SK-N-SH (cell line): ENCODE data around the gene ZNF529. TPM values are rescaled to one million over a fixed set of nuclear protein-coding genes. Genes with fewer than 3 reads are reported as not detected.
A peak's percentile ranks its signal among the peaks of the same experiment; 100 is the strongest.

ENCODE experiments used
- CTCF ChIA-PET: fragments of 300-600, 350-600 bp; formaldehyde crosslinking; extraction: SDS; loops from one replicate; lab custom pipeline; 2021; lab: Yijun Ruan, JAX
- POLR2A ChIA-PET: fragments of 350-600 bp; sonication (Branson Sonifier 250); formaldehyde crosslinking; extraction: SDS; loops from one replicate; lab custom pipeline; 2020; ENCODE audit warnings: antibody characterized with exemption, inconsistent platforms; lab: Yijun Ruan, JAX
- DNase-seq: peaks from one replicate; pipeline ENCODE4 v3.0.0; 2012
- H2AFZ ChIP-seq: fragments of 200-600 bp; sonication (generic); 2 replicates; pipeline ENCODE4 v1.8.1; 2016; ENCODE audit warnings: antibody characterized with exemption, mild to moderate bottlenecking, low read depth
- H3F3A ChIP-seq: fragments of 200-600 bp; sonication (generic); replicated peaks from 2 replicates; pipeline ENCODE3; 2016; ENCODE audit warnings: antibody characterized with exemption, mild to moderate bottlenecking; ENCODE audit not compliant: insufficient read depth
- H3K27ac ChIP-seq, 2 experiments: fragments of 200-500 bp in 1 of 2; fragments of 200-600 bp in 1 of 2; sonication (Bioruptor generic) in 1 of 2; sonication (generic), shearing (Covaris generic) in 1 of 2; 2 replicates each; pipeline versions ENCODE4 v1.5.1 to v1.6.1; 2014 to 2016; ENCODE audit warnings: low read depth in 2 of 2, inconsistent platforms in 1 of 2, low read length in 1 of 2, mild to moderate bottlenecking in 1 of 2, mixed read lengths in 1 of 2
- H3K27me3 ChIP-seq: fragments of 200-600 bp; sonication (generic), shearing (Covaris generic); 2 replicates; pipeline ENCODE4 v1.6.1; 2016; ENCODE audit warnings: mixed run types; ENCODE audit not compliant: insufficient read depth
- H3K36me3 ChIP-seq, 2 experiments: fragments of 200-500 bp in 1 of 2; fragments of 200-600 bp in 1 of 2; sonication (Bioruptor generic) in 1 of 2; sonication (generic) in 1 of 2; replicated peaks in 1 of 2; 2 replicates each; pipeline versions ENCODE3 to v1.5.1; 2014 to 2016; ENCODE audit warnings: low read length in 1 of 2, mild to moderate bottlenecking in 1 of 2; ENCODE audit not compliant: insufficient read depth in 2 of 2, control insufficient read depth in 1 of 2
- H3K4me1 ChIP-seq, 2 experiments: fragments of 200-500 bp in 1 of 2; fragments of 200-600 bp in 1 of 2; sonication (Bioruptor generic) in 1 of 2; sonication (generic), shearing (Covaris generic) in 1 of 2; 2 replicates each; pipeline versions ENCODE4 v1.5.1 to v1.6.1; 2014 to 2016; ENCODE audit warnings: low read depth in 1 of 2, low read length in 1 of 2, mixed run types in 1 of 2; ENCODE audit not compliant: insufficient read depth in 2 of 2, control insufficient read depth in 1 of 2
- H3K4me2 ChIP-seq: fragments of 200-600 bp; sonication (generic), shearing (Covaris generic); 2 replicates; pipeline ENCODE4 v1.6.1; 2017; ENCODE audit warnings: mixed run types
- H3K4me3 ChIP-seq, 2 experiments: fragments of 200-500 bp in 1 of 2; fragments of 200-600 bp in 1 of 2; sonication (Bioruptor generic) in 1 of 2; sonication (generic), shearing (Covaris generic) in 1 of 2; 2 replicates each; pipeline versions ENCODE4 v1.5.1 to v1.8.1; 2014 to 2016; ENCODE audit warnings: low read depth in 2 of 2, inconsistent platforms in 1 of 2, low read length in 1 of 2, mild to moderate bottlenecking in 1 of 2, mixed read lengths in 1 of 2, moderate library complexity in 1 of 2
- H3K79me2 ChIP-seq: fragments of 200-600 bp; sonication (generic); 2 replicates; pipeline ENCODE4 v1.8.1; 2017; ENCODE audit warnings: mild to moderate bottlenecking; ENCODE audit not compliant: insufficient read depth
- H3K9ac ChIP-seq: fragments of 200-600 bp; sonication (generic); 2 replicates; pipeline ENCODE4 v1.6.1; 2017; ENCODE audit warnings: mixed run types
- H3K9me2 ChIP-seq: fragments of 200-600 bp; sonication (generic); 2 replicates; pipeline ENCODE4 v1.6.1; 2017; ENCODE audit warnings: mixed run types
- H3K9me3 ChIP-seq: fragments of 200-600 bp; sonication (generic); 2 replicates; pipeline ENCODE4 v1.6.1; 2017; ENCODE audit warnings: mixed run types, mild to moderate bottlenecking, moderate library complexity
- H4K20me1 ChIP-seq: fragments of 200-600 bp; sonication (generic); 2 replicates; pipeline ENCODE4 v1.6.1; 2017; ENCODE audit warnings: mild to moderate bottlenecking, mixed run types; ENCODE audit not compliant: insufficient read depth
- CHD2 ChIP-seq: fragments of 150-350 bp; IDR thresholded peaks from 2 replicates; pipeline ENCODE4 v1.6.1; 2018; ENCODE audit warnings: low read length; ENCODE audit not compliant: partially characterized antibody
- EZH2phosphoT487 ChIP-seq: fragments of 200-600 bp; sonication (generic); IDR thresholded peaks from 2 replicates; pipeline ENCODE4 v1.6.1; 2017; ENCODE audit warnings: low read depth, mixed run types, mild to moderate bottlenecking, antibody characterized with exemption, moderate library complexity, borderline replicate concordance
- FOSL2 ChIP-seq: IDR thresholded peaks from 2 replicates; pipeline ENCODE4 v1.4.0; 2012; ENCODE audit warnings: low read depth, mild to moderate bottlenecking, moderate library complexity, borderline replicate concordance
- FOXJ3 ChIP-seq: sonication (generic); formaldehyde crosslinking; IDR thresholded peaks from 2 replicates; pipeline ENCODE4 v1.5.1; 2020; ENCODE audit warnings: mild to moderate bottlenecking, missing genetic modification reagents
- FOXM1 ChIP-seq: IDR thresholded peaks from 2 replicates; pipeline ENCODE4 v1.4.0; 2012; ENCODE audit warnings: low read depth, mild to moderate bottlenecking
- GABPA ChIP-seq: IDR thresholded peaks from 2 replicates; pipeline ENCODE4 v1.4.0; 2012; ENCODE audit warnings: low read depth, mild to moderate bottlenecking
- MXI1 ChIP-seq: IDR thresholded peaks from 2 replicates; pipeline ENCODE4 v1.6.1; 2012; ENCODE audit warnings: mild to moderate bottlenecking, low read depth, low read length, improper control_type of control experiment
- POLR2AphosphoS5 ChIP-seq: IDR thresholded peaks from 2 replicates; pipeline ENCODE4 v1.6.1; 2012; ENCODE audit warnings: low read depth, low read length
- RCOR1 ChIP-seq: fragments of 150-350 bp; IDR thresholded peaks from 2 replicates; pipeline ENCODE4 v1.6.1; 2017; ENCODE audit warnings: antibody characterized with exemption, low read length
- SMC3 ChIP-seq: IDR thresholded peaks from 2 replicates; pipeline ENCODE4 v1.6.1; 2012; ENCODE audit warnings: low read depth, low read length, improper control_type of control experiment
- TAF1 ChIP-seq: IDR thresholded peaks from 2 replicates; pipeline ENCODE4 v1.6.1; 2012; ENCODE audit warnings: low read depth, mild to moderate bottlenecking, low read length, moderate library complexity, borderline replicate concordance
- YY1 ChIP-seq: IDR thresholded peaks from 2 replicates; pipeline ENCODE4 v1.4.0; 2012; ENCODE audit warnings: low read depth, mild to moderate bottlenecking
- WGBS: methylation state at CpG from one replicate; pipeline ENCODE4 v1.1.6; 2017; ENCODE audit warnings: low lambda C conversion rate; 5-methylcytosine and 5-hydroxymethylcytosine counted together
- polyA plus RNA-seq, 3 experiments: library from polyadenylated mRNA; depleted of rRNA; stranded (reverse); fragments of >200 nt; gene quantifications; 2 replicates each; pipeline ENCODE4 v1.2.3, GENCODE V29; 2012
- TF ChIP-seq, protein P1 (sequence below): IDR thresholded peaks from 2 replicates; pipeline ENCODE4 v1.4.0; 2012; ENCODE audit warnings: low read depth
- TF ChIP-seq, protein P2 (sequence below): IDR thresholded peaks from 2 replicates; pipeline ENCODE4 v1.4.0; 2012; ENCODE audit warnings: low read depth, borderline replicate concordance

Gene ZNF529
- polyA plus RNA-seq, 1 of the 3 experiments (the other 2 are of a cell fraction): 5.6 TPM

- H3K27ac ChIP-seq: peak overlapping the region; percentile 71 to 79; a peak in 3 of 4 replicates
- no peak for DNase-seq
- H3K9me3 ChIP-seq: no peaks in the 10 kb centered on the region
- CTCF ChIA-PET: no interaction called here
- TF ChIP-seq EZH2phosphoT487 (no peak), TAF1 (no peak), MXI1 (peak; percentile 32; the same call in 1 of the 2 replicates), FOXM1 (no peak), CHD2 (no peak), POLR2AphosphoS5 (no peak), FOSL2 (no peak)
- TF ChIP-seq, protein P1, sequence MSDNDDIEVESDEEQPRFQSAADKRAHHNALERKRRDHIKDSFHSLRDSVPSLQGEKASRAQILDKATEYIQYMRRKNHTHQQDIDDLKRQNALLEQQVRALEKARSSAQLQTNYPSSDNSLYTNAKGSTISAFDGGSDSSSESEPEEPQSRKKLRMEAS: 0 out of 2 replicates have a peak, but pooled peaks have one; percentile 18
- H3K4me1 ChIP-seq: peaks cover 0 to 6% of the 10 kb centered on the region in 2 experiments; a peak in 3 of 4 replicates
- H3F3A ChIP-seq: peaks cover 9% of the 10 kb centered on the region
- peak overlapping the region; percentile 97 for H2AFZ ChIP-seq
- 27% methylated on average over 18 of the region's 18 CpGs for WGBS
- POLR2A ChIA-PET: interaction anchor here (0.8 to 2.7 kb wide), 5 partner anchors 30 to 358 kb away, joined by 3 to 21 read pairs (median 5); partner anchors contain the start of genes ZNF260, ZNF382 and ZNF566
- peaks cover 8 to 61% of the 10 kb centered on the region in 2 experiments for H3K36me3 ChIP-seq
- peak overlapping the region; percentile 91 for H3K9ac ChIP-seq
- no peaks in the 10 kb centered on the region for H3K9me2 ChIP-seq
- peak overlapping the region; percentile 81 to 99 for H3K4me3 ChIP-seq
- H3K27me3 ChIP-seq: no peaks in the 10 kb centered on the region
- peak overlapping the region; percentile 77 for H3K4me2 ChIP-seq
- no peaks in the 10 kb centered on the region for H4K20me1 ChIP-seq
- H3K79me2 ChIP-seq: peaks cover 72% of the 10 kb centered on the region
These were observed 1.0 kb upstream of the ZNF529 start for GRCh38 chr19:36573895-36574720.

GRCh38 chr19:36572593-36573019 lies 486 bp downstream of the ZNF529 start:
- Histone ChIP-seq H3K27me3 (no peaks in the 10 kb centered on the region), H3K36me3 (peaks cover 10 to 61% of the 10 kb centered on the region in 2 experiments), H3F3A (peaks cover 9% of the 10 kb centered on the region), H3K27ac (peak overlapping the region; percentile 71 to 79), H3K79me2 (peaks cover 81% of the 10 kb centered on the region), H3K9me3 (no peaks in the 10 kb centered on the region), H3K9ac (peak overlapping the region; percentile 91), H2AFZ (peak overlapping the region; percentile 97), H3K4me1 (peaks cover 0 to 6% of the 10 kb centered on the region in 2 experiments; a peak in 3 of 4 replicates), H3K9me2 (no peaks in the 10 kb centered on the region), H3K4me3 (peak overlapping the region; percentile 81 to 99), H3K4me2 (peak overlapping the region; percentile 77), H4K20me1 (no peaks in the 10 kb centered on the region)
- CTCF ChIA-PET: interaction anchor here (0.6 kb wide), 1 partner anchor 832 kb away, joined by 3 read pairs; no protein-coding TSS in a partner anchor
- TF ChIP-seq, protein P2, sequence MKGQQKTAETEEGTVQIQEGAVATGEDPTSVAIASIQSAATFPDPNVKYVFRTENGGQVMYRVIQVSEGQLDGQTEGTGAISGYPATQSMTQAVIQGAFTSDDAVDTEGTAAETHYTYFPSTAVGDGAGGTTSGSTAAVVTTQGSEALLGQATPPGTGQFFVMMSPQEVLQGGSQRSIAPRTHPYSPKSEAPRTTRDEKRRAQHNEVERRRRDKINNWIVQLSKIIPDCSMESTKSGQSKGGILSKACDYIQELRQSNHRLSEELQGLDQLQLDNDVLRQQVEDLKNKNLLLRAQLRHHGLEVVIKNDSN: no peak
- TF ChIP-seq YY1 (no peak), FOXJ3 (CRISPR knock-in tag) (no peak), SMC3 (no peak), FOXM1 (no peak), GABPA (no peak), RCOR1 (no peak)
- DNase-seq: no peak
- 10% methylated on average over 11 of the region's 11 CpGs for WGBS
- POLR2A ChIA-PET: interaction anchor here (0.9 to 2.7 kb wide), 9 partner anchors 10 to 328 kb away, joined by 3 to 21 read pairs (median 5); partner anchors contain the start of genes ZFP14, ZNF260, ZNF345 and ZNF382
